HEK293 (cell line): ENCODE data around the gene RAB40C.
A peak's percentile ranks its signal among the peaks of the same experiment; 100 is the strongest.

Source experiments
- BCL11B ChIP-seq: fragments of 450-650 bp; formaldehyde crosslinking; IDR thresholded peaks from 2 replicates; pipeline ENCODE4 v1.5.1; 2016; ENCODE audit warnings: low read depth, missing biosample characterization, missing genetic modification characterization
- EGR2 ChIP-seq: fragments of 450-650 bp; formaldehyde crosslinking; IDR thresholded peaks from 2 replicates; pipeline ENCODE4 v1.5.1; 2016; ENCODE audit warnings: low read depth, missing biosample characterization, missing genetic modification characterization
- GLIS2 ChIP-seq: fragments of 450-650 bp; formaldehyde crosslinking; IDR thresholded peaks from 2 replicates; pipeline ENCODE4 v1.5.1; 2016; ENCODE audit warnings: missing biosample characterization, missing genetic modification characterization
- HOXD13 ChIP-seq: sonication (generic); formaldehyde crosslinking; IDR thresholded peaks from 2 replicates; pipeline ENCODE4 v1.8.0; 2022; ENCODE audit warnings: missing genetic modification reagents, borderline replicate concordance
- PBX3 ChIP-seq: sonication (generic); formaldehyde crosslinking; IDR thresholded peaks from 2 replicates; pipeline ENCODE4 v1.8.1; 2022; ENCODE audit warnings: mild to moderate bottlenecking, moderate library complexity, missing genetic modification reagents
- SP7 ChIP-seq: fragments of 450-650 bp; formaldehyde crosslinking; IDR thresholded peaks from 2 replicates; pipeline ENCODE4 v1.5.1; 2016; ENCODE audit warnings: missing biosample characterization, missing genetic modification characterization
- TRIM28 ChIP-seq: IDR thresholded peaks from 2 replicates; pipeline ENCODE4 v1.6.1; 2011; ENCODE audit warnings: low read length, control low read depth, borderline replicate concordance
- WT1 ChIP-seq: fragments of 450-650 bp; formaldehyde crosslinking; IDR thresholded peaks from 2 replicates; pipeline ENCODE4 v1.5.1; 2016; ENCODE audit warnings: missing biosample characterization, missing genetic modification characterization
- ZBTB6 ChIP-seq: fragments of 450-650 bp; formaldehyde crosslinking; IDR thresholded peaks from 2 replicates; pipeline ENCODE4 v1.5.1; 2017; ENCODE audit warnings: missing biosample characterization, missing genetic modification characterization
- ZFP37 ChIP-seq: fragments of 450-650 bp; formaldehyde crosslinking; IDR thresholded peaks from 2 replicates; pipeline ENCODE4 v1.5.1; 2016; ENCODE audit warnings: missing biosample characterization, missing genetic modification characterization
- ZNF138 ChIP-seq: fragments of 450-650 bp; formaldehyde crosslinking; IDR thresholded peaks from 2 replicates; pipeline ENCODE4 v1.5.1; 2016; ENCODE audit warnings: missing biosample characterization, missing genetic modification characterization, borderline replicate concordance
- ZNF202 ChIP-seq: fragments of 450-650 bp; formaldehyde crosslinking; IDR thresholded peaks from 2 replicates; pipeline ENCODE4 v1.5.1; 2016; ENCODE audit warnings: missing biosample characterization, missing genetic modification characterization, borderline replicate concordance
- ZNF211 ChIP-seq: fragments of 450-650 bp; formaldehyde crosslinking; IDR thresholded peaks from 2 replicates; pipeline ENCODE4 v1.5.1; 2016; ENCODE audit warnings: low read depth, missing biosample characterization, missing genetic modification characterization
- ZNF266 ChIP-seq: fragments of 450-650 bp; formaldehyde crosslinking; IDR thresholded peaks from 2 replicates; pipeline ENCODE4 v1.5.1; 2016; ENCODE audit warnings: missing biosample characterization, missing genetic modification characterization, low read depth
- ZNF398 ChIP-seq: fragments of 450-650 bp; formaldehyde crosslinking; IDR thresholded peaks from 2 replicates; pipeline ENCODE4 v1.5.1; 2017; ENCODE audit warnings: missing biosample characterization, missing genetic modification characterization
- ZNF433 ChIP-seq: fragments of 450-650 bp; formaldehyde crosslinking; IDR thresholded peaks from 2 replicates; pipeline ENCODE4 v1.5.1; 2016; ENCODE audit warnings: missing biosample characterization, missing genetic modification characterization, low read depth
- ZNF510 ChIP-seq: fragments of 450-650 bp; formaldehyde crosslinking; IDR thresholded peaks from 2 replicates; pipeline ENCODE4 v1.5.1; 2018; ENCODE audit warnings: mild to moderate bottlenecking, missing genetic modification characterization, missing biosample characterization; ENCODE audit not compliant: insufficient replicate concordance
- ZNF561 ChIP-seq: fragments of 450-650 bp; IDR thresholded peaks from 2 replicates; pipeline ENCODE4 v1.5.1; 2018; ENCODE audit warnings: missing biosample characterization, missing genetic modification characterization, borderline replicate concordance
- ZNF624 ChIP-seq: fragments of 450-650 bp; formaldehyde crosslinking; IDR thresholded peaks from 2 replicates; pipeline ENCODE4 v1.5.1; 2017; ENCODE audit warnings: missing biosample characterization, missing genetic modification characterization
- ZNF654 ChIP-seq: fragments of 450-650 bp; formaldehyde crosslinking; IDR thresholded peaks from 2 replicates; pipeline ENCODE4 v1.5.1; 2016; ENCODE audit warnings: low read depth, missing biosample characterization, missing genetic modification characterization
- ZNF692 ChIP-seq: fragments of 450-650 bp; formaldehyde crosslinking; IDR thresholded peaks from 2 replicates; pipeline ENCODE4 v1.5.1; 2016; ENCODE audit warnings: missing biosample characterization, missing genetic modification characterization
- ZNF76 ChIP-seq: fragments of 450-650 bp; formaldehyde crosslinking; IDR thresholded peaks from 2 replicates; pipeline ENCODE4; 2016; ENCODE audit warnings: low read depth, missing biosample characterization, missing genetic modification characterization, borderline replicate concordance
- ZNF768 ChIP-seq: fragments of 450-650 bp; formaldehyde crosslinking; IDR thresholded peaks from 2 replicates; pipeline ENCODE4 v1.5.1; 2018; ENCODE audit warnings: missing biosample characterization, mild to moderate bottlenecking, missing genetic modification characterization
- ZSCAN23 ChIP-seq: fragments of 450-650 bp; formaldehyde crosslinking; IDR thresholded peaks from 2 replicates; pipeline ENCODE4 v1.5.1; 2016; ENCODE audit warnings: missing biosample characterization, missing genetic modification characterization
- TF ChIP-seq, protein P1 (sequence below): fragments of 450-650 bp; formaldehyde crosslinking; IDR thresholded peaks from 2 replicates; pipeline ENCODE4 v1.5.1; 2016; ENCODE audit warnings: missing biosample characterization, missing genetic modification characterization, borderline replicate concordance
- TF ChIP-seq, protein P2 (sequence below): fragments of 450-650 bp; formaldehyde crosslinking; IDR thresholded peaks from 2 replicates; pipeline ENCODE4 v1.5.1; 2016; ENCODE audit warnings: missing biosample characterization, missing genetic modification characterization

Gene RAB40C

GRCh38 chr16:637081-638018, 47.5 kb downstream of the RAB40C start (continued):
- TF ChIP-seq, protein P1, sequence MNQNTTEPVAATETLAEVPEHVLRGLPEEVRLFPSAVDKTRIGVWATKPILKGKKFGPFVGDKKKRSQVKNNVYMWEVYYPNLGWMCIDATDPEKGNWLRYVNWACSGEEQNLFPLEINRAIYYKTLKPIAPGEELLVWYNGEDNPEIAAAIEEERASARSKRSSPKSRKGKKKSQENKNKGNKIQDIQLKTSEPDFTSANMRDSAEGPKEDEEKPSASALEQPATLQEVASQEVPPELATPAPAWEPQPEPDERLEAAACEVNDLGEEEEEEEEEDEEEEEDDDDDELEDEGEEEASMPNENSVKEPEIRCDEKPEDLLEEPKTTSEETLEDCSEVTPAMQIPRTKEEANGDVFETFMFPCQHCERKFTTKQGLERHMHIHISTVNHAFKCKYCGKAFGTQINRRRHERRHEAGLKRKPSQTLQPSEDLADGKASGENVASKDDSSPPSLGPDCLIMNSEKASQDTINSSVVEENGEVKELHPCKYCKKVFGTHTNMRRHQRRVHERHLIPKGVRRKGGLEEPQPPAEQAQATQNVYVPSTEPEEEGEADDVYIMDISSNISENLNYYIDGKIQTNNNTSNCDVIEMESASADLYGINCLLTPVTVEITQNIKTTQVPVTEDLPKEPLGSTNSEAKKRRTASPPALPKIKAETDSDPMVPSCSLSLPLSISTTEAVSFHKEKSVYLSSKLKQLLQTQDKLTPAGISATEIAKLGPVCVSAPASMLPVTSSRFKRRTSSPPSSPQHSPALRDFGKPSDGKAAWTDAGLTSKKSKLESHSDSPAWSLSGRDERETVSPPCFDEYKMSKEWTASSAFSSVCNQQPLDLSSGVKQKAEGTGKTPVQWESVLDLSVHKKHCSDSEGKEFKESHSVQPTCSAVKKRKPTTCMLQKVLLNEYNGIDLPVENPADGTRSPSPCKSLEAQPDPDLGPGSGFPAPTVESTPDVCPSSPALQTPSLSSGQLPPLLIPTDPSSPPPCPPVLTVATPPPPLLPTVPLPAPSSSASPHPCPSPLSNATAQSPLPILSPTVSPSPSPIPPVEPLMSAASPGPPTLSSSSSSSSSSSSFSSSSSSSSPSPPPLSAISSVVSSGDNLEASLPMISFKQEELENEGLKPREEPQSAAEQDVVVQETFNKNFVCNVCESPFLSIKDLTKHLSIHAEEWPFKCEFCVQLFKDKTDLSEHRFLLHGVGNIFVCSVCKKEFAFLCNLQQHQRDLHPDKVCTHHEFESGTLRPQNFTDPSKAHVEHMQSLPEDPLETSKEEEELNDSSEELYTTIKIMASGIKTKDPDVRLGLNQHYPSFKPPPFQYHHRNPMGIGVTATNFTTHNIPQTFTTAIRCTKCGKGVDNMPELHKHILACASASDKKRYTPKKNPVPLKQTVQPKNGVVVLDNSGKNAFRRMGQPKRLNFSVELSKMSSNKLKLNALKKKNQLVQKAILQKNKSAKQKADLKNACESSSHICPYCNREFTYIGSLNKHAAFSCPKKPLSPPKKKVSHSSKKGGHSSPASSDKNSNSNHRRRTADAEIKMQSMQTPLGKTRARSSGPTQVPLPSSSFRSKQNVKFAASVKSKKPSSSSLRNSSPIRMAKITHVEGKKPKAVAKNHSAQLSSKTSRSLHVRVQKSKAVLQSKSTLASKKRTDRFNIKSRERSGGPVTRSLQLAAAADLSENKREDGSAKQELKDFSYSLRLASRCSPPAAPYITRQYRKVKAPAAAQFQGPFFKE (tag by site-specific recombination), result no peak
- TF ChIP-seq GLIS2 (tag by site-specific recombination) (no peak), ZNF510 (no peak), WT1 (tag by site-specific recombination) (no peak), ZNF211 (no peak), ZBTB6 (tag by site-specific recombination) (no peak), HOXD13 (CRISPR knock-in tag) (no peak), EGR2 (tag by site-specific recombination) (0 out of 2 replicates have a peak, but pooled peaks have one; percentile 20), ZNF692 (tag by site-specific recombination) (no peak), ZNF138 (tag by site-specific recombination) (no peak), TRIM28 (no peak), ZNF654 (no peak), ZNF266 (no peak), ZNF624 (tag by site-specific recombination) (no peak), ZFP37 (tag by site-specific recombination) (no peak), ZNF202 (tag by site-specific recombination) (no peak), ZNF561 (tag by site-specific recombination) (no peak), ZNF433 (no peak), PBX3 (CRISPR knock-in tag) (no peak), ZSCAN23 (tag by site-specific recombination) (no peak), SP7 (tag by site-specific recombination) (0 out of 2 replicates have a peak, but pooled peaks have one; percentile 4), BCL11B (tag by site-specific recombination) (no peak), ZNF768 (no peak), ZNF398 (tag by site-specific recombination) (peak; percentile 77), ZNF76 (tag by site-specific recombination) (no peak)
- TF ChIP-seq, protein P2, sequence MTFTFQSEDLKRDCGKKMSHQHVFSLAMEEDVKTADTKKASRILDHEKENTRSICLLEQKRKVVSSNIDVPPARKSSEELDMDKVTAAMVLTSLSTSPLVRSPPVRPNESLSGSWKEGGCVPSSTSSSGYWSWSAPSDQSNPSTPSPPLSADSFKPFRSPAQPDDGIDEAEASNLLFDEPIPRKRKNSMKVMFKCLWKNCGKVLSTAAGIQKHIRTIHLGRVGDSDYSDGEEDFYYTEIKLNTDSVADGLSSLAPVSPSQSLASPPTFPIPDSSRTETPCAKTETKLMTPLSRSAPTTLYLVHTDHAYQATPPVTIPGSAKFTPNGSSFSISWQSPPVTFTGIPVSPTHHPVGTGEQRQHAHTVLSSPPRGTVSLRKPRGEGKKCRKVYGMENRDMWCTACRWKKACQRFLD (tag by site-specific recombination), result no peak
